IMR-90 (cell line): Measurements from ENCODE around the gene C16orf86.

ENCODE experiments used
- CTCF ChIP-seq: conservative IDR thresholded peaks from 2 replicates; pipeline ENCODE4 v1.5.1; 2012; ENCODE audit warnings: mild to moderate bottlenecking, low read depth, low read length, improper control_type of control experiment
- FOS ChIP-seq: fragments of 150-350 bp; IDR thresholded peaks from 2 replicates; pipeline ENCODE4 v1.6.1; 2016; ENCODE audit warnings: low read depth, low read length
- MXI1 ChIP-seq: IDR thresholded peaks from 2 replicates; pipeline ENCODE4 v1.6.1; 2012; ENCODE audit warnings: low read depth, mild to moderate bottlenecking, low read length, moderate library complexity, borderline replicate concordance
- NFE2L2 ChIP-seq: fragments of 150-350 bp; IDR thresholded peaks from 2 replicates; pipeline ENCODE4 v1.6.1; 2016; ENCODE audit warnings: low read depth, mild to moderate bottlenecking, low read length
- POLR2A ChIP-seq: IDR thresholded peaks from 2 replicates; pipeline ENCODE4 v1.6.1; 2012; ENCODE audit warnings: mild to moderate bottlenecking, low read depth, low read length
- SMC3 ChIP-seq: fragments of 150-350 bp; IDR thresholded peaks from 2 replicates; pipeline ENCODE4 v1.6.1; 2016; ENCODE audit warnings: low read depth, mild to moderate bottlenecking, antibody characterized with exemption, low read length, moderate library complexity
- USF2 ChIP-seq: fragments of 150-350 bp; IDR thresholded peaks from 2 replicates; pipeline ENCODE4 v1.6.1; 2017; ENCODE audit warnings: mild to moderate bottlenecking, antibody characterized with exemption, low read length, low read depth

- TF ChIP-seq CTCF = no peak
- TF ChIP-seq FOS = no peak
- no peak for TF ChIP-seq USF2
- no peak for TF ChIP-seq MXI1
- TF ChIP-seq NFE2L2 = no peak
- TF ChIP-seq SMC3 = no peak
- TF ChIP-seq POLR2A = no peak
Measured at GRCh38 chr16:67714522-67714921, 47.9 kb downstream of the C16orf86 start.
